ENCODE measurements around the gene CDH23.

CDH23 gene

GRCh38 chr10:71567006-71567405 lies 170.3 kb downstream of the CDH23 start:
- peaks cover 11% of the 10 kb centered on the region; the same call in 1 of the 2 replicates for H3K4me1 ChIP-seq (ENCODE audit: insufficient read depth, low read length)
- H3K9ac ChIP-seq (ENCODE audit: low read depth, low read length) = no peak overlapping the region
- H3K27ac ChIP-seq (ENCODE audit: low read length) = no peak overlapping the region
- H3K4me3 ChIP-seq (ENCODE audit: low read length) = no peak overlapping the region
- no peaks in the 10 kb centered on the region for H3K27me3 ChIP-seq (ENCODE audit: insufficient read depth, low read length)
- H3K36me3 ChIP-seq (ENCODE audit: insufficient read depth, low read depth, low read length) = no peaks in the 10 kb centered on the region
- H3K9me3 ChIP-seq (ENCODE audit: insufficient read depth, low read depth, low read length) = no peaks in the 10 kb centered on the region

GRCh38 chr10:71568896-71569492 lies 172.3 kb downstream of the CDH23 start:
- no peaks in the 10 kb centered on the region for H3K36me3 ChIP-seq (ENCODE audit: insufficient read depth, low read depth, low read length)
- H3K4me1 ChIP-seq (ENCODE audit: insufficient read depth, low read length) = peaks cover 9% of the 10 kb centered on the region; the same call in 1 of the 2 replicates
- no peak overlapping the region for H3K9ac ChIP-seq (ENCODE audit: low read depth, low read length)
- no peak overlapping the region for H3K27ac ChIP-seq (ENCODE audit: low read length)
- no peaks in the 10 kb centered on the region for H3K9me3 ChIP-seq (ENCODE audit: insufficient read depth, low read depth, low read length)
- no peak overlapping the region for H3K4me3 ChIP-seq (ENCODE audit: low read length)
- no peaks in the 10 kb centered on the region for H3K27me3 ChIP-seq (ENCODE audit: insufficient read depth, low read length)

DNA sequence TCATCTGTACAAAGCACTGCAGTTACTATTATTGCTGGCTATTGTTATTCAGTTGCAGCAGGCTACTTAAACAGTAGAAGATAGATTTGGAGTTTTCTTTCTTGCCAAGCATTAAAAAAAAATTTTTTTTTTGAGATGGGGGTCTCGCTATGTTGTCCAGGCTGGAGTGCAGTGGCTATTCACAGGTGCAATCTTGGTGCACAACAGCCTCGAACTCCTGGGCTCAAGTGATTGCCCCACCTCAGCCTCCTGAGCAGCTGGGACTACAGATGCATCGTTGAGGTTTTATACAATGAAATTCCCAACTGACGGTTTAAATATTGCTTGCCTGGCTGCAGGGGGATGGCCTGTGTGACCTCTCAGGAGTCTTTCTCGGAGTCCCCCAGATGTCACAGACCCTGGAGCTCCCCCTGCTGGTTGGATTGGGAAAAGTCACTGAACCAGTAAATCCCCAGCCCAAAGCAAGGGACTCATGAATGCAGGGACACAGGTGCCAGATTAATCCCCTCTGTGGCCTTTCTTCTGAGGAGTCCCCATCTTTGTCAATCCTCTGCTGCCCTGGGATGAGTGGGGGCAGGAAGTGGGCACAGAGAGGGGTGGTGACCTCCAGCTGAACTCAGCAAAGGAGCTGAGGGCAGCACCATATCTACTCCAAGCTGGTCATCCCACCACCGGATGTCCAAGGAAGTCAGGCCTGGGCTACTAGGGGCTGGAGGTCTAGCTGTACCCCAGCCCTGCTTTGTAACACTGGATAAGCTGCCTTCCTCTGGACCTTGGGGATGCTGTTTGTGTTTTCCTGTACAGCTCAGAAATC lies 173.3 kb downstream of the CDH23 start:
- no peak overlapping the region for H3K27ac ChIP-seq (ENCODE audit: low read length)
- no peak overlapping the region for H3K4me3 ChIP-seq (ENCODE audit: low read length)
- no peaks in the 10 kb centered on the region for H3K27me3 ChIP-seq (ENCODE audit: insufficient read depth, low read length)
- no peaks in the 10 kb centered on the region for H3K4me1 ChIP-seq (ENCODE audit: insufficient read depth, low read length)
- H3K36me3 ChIP-seq (ENCODE audit: insufficient read depth, low read depth, low read length) = no peaks in the 10 kb centered on the region
- no peaks in the 10 kb centered on the region for H3K9me3 ChIP-seq (ENCODE audit: insufficient read depth, low read depth, low read length)
- no peak overlapping the region for H3K9ac ChIP-seq (ENCODE audit: low read depth, low read length)

DNA sequence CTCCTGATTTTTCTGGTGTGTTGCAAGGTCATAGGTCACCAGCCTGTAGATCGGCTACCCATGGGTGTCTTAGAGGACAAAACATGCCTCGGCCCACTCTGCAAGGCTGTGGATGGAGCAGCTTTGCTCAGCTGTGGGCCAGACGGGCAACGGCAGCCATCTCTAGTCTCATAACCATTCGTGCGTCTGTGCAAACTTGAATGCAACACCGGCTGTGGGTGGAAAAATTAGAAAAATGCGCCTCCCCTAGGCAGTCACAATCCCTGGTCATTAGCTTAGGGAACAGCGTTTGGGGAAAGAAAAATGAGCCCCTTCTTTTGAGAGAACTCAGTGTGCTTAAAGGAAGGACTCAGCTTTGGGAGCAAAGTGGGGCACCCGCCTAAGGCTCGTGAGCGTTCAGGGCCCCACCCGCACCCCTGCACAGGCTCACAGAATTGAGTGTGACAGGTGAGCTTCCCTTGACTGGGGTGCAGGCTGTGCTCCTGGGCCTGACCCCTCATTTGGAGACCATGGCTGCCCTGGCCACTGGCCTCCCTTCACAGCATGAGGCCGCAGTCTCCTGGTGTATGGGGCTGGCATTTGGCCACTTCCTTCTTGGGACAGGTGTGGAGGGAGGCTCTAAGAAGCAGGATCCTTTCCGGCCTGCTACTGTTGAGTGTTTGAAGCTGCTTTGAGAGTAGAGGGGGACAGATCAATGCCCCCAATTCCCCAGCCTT lies 174.9 kb downstream of the CDH23 start:
- H3K4me3 ChIP-seq (ENCODE audit: low read length) = no peak overlapping the region
- H3K4me1 ChIP-seq (ENCODE audit: insufficient read depth, low read length) = peaks cover 7% of the 10 kb centered on the region
- H3K36me3 ChIP-seq (ENCODE audit: insufficient read depth, low read depth, low read length) = no peaks in the 10 kb centered on the region

DNA sequence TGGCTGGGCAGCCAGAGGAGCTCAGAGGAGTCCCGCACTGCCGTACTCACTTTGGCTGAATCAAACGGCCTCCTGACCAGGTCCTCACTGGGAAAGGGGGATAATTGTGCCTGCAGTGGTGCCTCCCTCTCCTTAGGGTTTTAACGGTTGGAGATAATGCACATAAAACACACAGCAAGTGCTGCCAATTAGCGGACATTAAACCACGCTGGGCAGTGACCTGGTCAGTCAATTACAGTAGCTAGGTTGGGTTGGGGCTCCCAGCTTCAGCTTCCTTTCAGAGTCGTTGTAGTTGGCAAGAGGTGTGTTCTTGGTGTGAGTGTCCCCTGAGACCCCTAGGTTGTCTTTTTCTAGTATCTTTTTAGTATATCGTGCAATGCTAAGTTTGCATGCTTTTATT lies 176.2 kb downstream of the CDH23 start:
- Histone ChIP-seq H3K4me1 (ENCODE audit: insufficient read depth, low read length) (peaks cover 10% of the 10 kb centered on the region), H3K27ac (ENCODE audit: low read length) (no peak overlapping the region), H3K27me3 (ENCODE audit: insufficient read depth, low read length) (no peaks in the 10 kb centered on the region), H3K36me3 (ENCODE audit: insufficient read depth, low read depth, low read length) (no peaks in the 10 kb centered on the region), H3K9me3 (ENCODE audit: insufficient read depth, low read depth, low read length) (no peaks in the 10 kb centered on the region), H3K9ac (ENCODE audit: low read depth, low read length) (no peak overlapping the region), H3K4me3 (ENCODE audit: low read length) (no peak overlapping the region)

More for the DNA sequence above, 174.9 kb downstream of the CDH23 start:
- Histone ChIP-seq H3K27ac (ENCODE audit: low read length) (no peak overlapping the region), H3K9me3 (ENCODE audit: insufficient read depth, low read depth, low read length) (no peaks in the 10 kb centered on the region), H3K27me3 (ENCODE audit: insufficient read depth, low read length) (no peaks in the 10 kb centered on the region), H3K9ac (ENCODE audit: low read depth, low read length) (no peak overlapping the region; the same call in 1 of the 2 replicates)

DNA sequence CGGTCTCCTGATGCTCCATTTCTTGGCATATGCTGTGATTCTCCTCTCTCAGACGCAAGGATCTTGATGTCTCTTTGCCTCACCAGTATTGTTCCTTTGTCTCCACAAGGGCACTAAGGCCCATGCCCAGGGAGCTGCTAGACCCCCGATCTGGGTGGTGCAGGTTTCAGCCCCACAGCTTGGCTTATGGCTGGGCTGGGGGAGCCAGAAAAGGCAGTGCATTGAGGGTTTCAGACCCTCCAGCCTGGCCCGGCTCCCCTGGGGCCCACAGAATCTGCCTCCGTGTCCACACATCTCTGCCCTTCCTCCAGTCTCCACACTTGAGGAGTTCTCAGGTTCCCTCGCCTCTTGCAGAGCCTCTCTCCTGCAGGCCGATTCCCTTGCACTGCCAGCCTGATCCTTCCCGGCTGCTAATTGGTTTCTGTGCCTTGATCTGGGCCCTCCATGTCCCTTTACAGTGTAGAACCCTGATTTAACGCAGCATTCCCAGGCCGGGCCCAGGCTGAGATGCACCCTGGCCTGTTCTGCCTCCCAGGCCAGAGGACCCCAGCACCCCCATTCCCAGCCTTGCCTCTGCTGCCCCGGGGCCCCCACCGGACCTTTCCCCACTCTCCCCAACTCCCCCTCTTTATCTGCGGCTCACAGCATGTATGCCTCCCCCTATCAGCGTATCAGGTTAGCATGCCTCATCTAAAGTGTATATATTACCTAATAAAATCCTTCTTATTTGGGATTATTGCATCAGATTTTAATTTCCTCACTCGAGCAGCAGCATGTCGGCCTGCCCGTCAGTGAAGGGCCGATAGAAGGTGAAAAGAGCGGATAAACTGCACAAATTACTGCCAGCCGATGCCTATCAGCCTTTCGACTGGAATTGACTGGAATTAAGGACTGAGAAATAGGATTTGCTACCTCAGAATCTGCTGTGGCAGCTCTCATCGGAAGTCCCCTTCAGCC lies 177.1 kb downstream of the CDH23 start:
- Histone ChIP-seq H3K9me3 (ENCODE audit: insufficient read depth, low read depth, low read length) (no peaks in the 10 kb centered on the region), H3K27ac (ENCODE audit: low read length) (no peak overlapping the region), H3K9ac (ENCODE audit: low read depth, low read length) (no peak overlapping the region), H3K4me1 (ENCODE audit: insufficient read depth, low read length) (peaks cover 10% of the 10 kb centered on the region), H3K27me3 (ENCODE audit: insufficient read depth, low read length) (no peaks in the 10 kb centered on the region), H3K4me3 (ENCODE audit: low read length) (no peak overlapping the region), H3K36me3 (ENCODE audit: insufficient read depth, low read depth, low read length) (no peaks in the 10 kb centered on the region)

DNA sequence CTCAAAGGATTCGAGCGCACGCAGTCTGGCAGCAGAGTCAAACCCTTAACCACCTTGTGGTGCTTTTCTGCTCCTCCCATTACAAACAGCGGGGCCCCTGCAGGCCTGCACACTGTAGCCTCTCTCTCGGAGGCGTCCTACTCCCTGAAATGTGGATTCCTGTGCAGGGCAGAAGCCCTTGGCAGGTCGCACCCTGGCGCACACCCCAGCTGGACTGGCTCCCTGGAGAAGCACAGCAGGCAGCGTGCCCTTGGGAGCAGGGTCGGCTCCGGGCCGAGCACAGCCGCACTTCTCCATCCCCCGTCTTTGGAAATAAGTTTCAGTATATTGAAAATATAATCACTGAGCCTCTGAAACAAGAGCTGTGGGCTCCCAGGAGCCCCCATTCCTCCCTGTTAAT lies 178.7 kb downstream of the CDH23 start:
- no peak overlapping the region for H3K4me3 ChIP-seq (ENCODE audit: low read length)
- H3K27ac ChIP-seq (ENCODE audit: low read length) = no peak overlapping the region
- no peaks in the 10 kb centered on the region for H3K9me3 ChIP-seq (ENCODE audit: insufficient read depth, low read depth, low read length)
- no peak overlapping the region for H3K9ac ChIP-seq (ENCODE audit: low read depth, low read length)
- H3K4me1 ChIP-seq (ENCODE audit: insufficient read depth, low read length) = peaks cover 10% of the 10 kb centered on the region
- H3K27me3 ChIP-seq (ENCODE audit: insufficient read depth, low read length) = no peaks in the 10 kb centered on the region
- no peaks in the 10 kb centered on the region for H3K36me3 ChIP-seq (ENCODE audit: insufficient read depth, low read depth, low read length)

DNA sequence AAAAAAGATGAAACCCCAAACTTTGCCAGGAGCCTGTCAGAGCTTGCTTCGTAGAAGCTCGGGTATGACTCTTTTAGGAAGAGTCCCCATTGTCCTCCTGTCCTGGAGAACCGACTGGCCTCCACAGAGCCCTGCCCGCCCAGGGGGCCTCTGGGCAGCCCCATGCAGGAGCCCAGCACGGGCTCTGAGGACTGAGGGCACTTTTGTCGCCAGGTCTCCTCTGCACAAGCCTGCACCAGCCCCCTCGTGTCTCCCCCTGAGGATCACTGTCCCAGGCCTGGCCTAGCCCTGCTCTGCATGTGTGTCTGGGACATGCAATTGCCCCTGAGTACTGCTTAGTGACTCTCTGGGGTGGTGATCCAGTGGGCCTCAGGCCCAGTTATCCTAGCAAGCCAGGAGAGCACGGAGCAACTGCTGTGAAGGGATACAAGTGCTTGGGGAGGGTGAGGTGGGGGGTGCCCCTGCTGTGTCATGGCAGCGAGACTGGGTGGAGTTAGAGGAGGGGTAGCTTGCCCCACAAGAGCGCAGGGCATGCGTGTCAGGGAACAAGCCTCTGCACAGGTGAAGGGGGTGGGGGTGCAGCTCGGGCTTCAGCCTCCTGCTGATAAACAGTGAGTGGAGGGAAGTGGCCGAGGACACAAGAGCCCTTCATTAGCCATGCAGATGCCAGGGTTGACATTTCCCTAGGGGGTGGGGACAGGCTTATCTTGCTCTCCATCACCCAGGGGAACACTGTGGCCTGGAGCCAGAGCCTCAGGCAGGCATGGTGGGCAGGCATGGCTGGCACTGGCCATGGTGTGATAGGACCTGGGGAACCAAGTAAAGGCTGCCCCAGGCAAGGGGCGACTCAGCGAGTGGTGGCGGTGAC lies 179.4 kb downstream of the CDH23 start:
- no peak overlapping the region for H3K4me3 ChIP-seq (ENCODE audit: low read length)
- no peaks in the 10 kb centered on the region for H3K36me3 ChIP-seq (ENCODE audit: insufficient read depth, low read depth, low read length)
- H3K9me3 ChIP-seq (ENCODE audit: insufficient read depth, low read depth, low read length) = no peaks in the 10 kb centered on the region
- no peak overlapping the region for H3K27ac ChIP-seq (ENCODE audit: low read length)
- peaks cover 10% of the 10 kb centered on the region for H3K4me1 ChIP-seq (ENCODE audit: insufficient read depth, low read length)
- no peaks in the 10 kb centered on the region for H3K27me3 ChIP-seq (ENCODE audit: insufficient read depth, low read length)
- no peak overlapping the region for H3K9ac ChIP-seq (ENCODE audit: low read depth, low read length)

DNA sequence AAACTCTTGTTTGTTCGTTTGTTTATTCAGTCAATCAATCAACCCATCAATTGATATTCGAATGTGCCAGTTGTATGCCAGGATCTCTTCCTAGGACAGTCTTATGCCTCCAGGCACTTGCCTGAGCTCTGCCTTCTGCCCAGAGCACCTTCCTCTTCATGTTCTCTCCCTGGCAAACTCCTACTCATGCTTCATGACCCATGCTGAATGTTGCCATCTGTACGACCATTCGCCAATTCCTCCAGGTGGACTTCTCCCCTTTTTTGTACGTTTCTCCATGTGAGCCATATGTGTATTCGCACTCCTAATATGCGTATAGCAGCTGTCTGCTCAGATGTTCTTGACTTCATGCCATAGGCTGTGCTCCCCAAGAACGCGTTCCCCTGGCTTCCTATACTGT lies 180.1 kb downstream of the CDH23 start:
- H3K27me3 ChIP-seq (ENCODE audit: insufficient read depth, low read length) = no peaks in the 10 kb centered on the region
- no peak overlapping the region for H3K4me3 ChIP-seq (ENCODE audit: low read length)
- H3K4me1 ChIP-seq (ENCODE audit: insufficient read depth, low read length) = peaks cover 10% of the 10 kb centered on the region
- H3K9me3 ChIP-seq (ENCODE audit: insufficient read depth, low read depth, low read length) = no peaks in the 10 kb centered on the region
- no peak overlapping the region for H3K9ac ChIP-seq (ENCODE audit: low read depth, low read length)
- no peaks in the 10 kb centered on the region for H3K36me3 ChIP-seq (ENCODE audit: insufficient read depth, low read depth, low read length)
- H3K27ac ChIP-seq (ENCODE audit: low read length) = no peak overlapping the region

DNA sequence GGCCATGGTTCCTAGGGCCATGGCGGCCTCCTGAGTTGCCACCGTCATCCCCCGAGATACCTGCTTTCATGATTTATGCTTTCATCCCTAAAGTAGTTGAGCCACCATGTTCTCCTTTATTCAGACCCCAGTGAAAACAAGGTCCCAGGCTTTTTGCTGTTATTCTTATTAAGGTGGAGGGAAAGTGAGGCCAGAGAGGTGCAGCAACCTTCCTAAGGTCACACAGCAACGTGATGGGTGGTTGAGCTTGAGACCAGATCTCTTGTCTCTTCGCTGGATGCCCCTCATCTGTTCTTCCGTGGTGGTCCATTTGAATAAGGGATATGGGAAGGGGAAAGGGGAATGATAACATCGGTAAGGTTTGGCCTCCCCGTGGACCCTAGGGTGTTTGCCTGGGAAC lies 180.6 kb downstream of the CDH23 start:
- H3K9me3 ChIP-seq (ENCODE audit: insufficient read depth, low read depth, low read length) = no peaks in the 10 kb centered on the region
- H3K9ac ChIP-seq (ENCODE audit: low read depth, low read length) = no peak overlapping the region
- no peak overlapping the region for H3K4me3 ChIP-seq (ENCODE audit: low read length)
- H3K27me3 ChIP-seq (ENCODE audit: insufficient read depth, low read length) = no peaks in the 10 kb centered on the region
- no peaks in the 10 kb centered on the region for H3K36me3 ChIP-seq (ENCODE audit: insufficient read depth, low read depth, low read length)
- H3K4me1 ChIP-seq (ENCODE audit: insufficient read depth, low read length) = peaks cover 10% of the 10 kb centered on the region
- H3K27ac ChIP-seq (ENCODE audit: low read length) = no peak overlapping the region

Measured in iPS-20b (cell line).